Mononuclear cell (primary cell): ENCODE data around the gene SPNS3. TPM values are rescaled to one million over a fixed set of nuclear protein-coding genes. Genes with fewer than 3 reads are reported as not detected.
A peak's percentile ranks its signal among the peaks of the same experiment; 100 is the strongest.

Source experiments
- H3K27me3 ChIP-seq: 2 replicates; pipeline ENCODE4 v1.6.0; 2011; ENCODE audit warnings: low read length, control low read depth; ENCODE audit not compliant: insufficient read depth
- H3K4me1 ChIP-seq: 2 replicates; pipeline ENCODE4 v1.5.1; 2011; ENCODE audit warnings: mild to moderate bottlenecking, low read length, control low read depth; ENCODE audit not compliant: insufficient read depth
- H3K4me3 ChIP-seq: 2 replicates; pipeline ENCODE4 v1.5.1; 2011; ENCODE audit warnings: mild to moderate bottlenecking, low read length, moderate library complexity
- H3K9me3 ChIP-seq: 2 replicates; pipeline ENCODE4 v1.5.1; 2011; ENCODE audit warnings: low read depth, mild to moderate bottlenecking, control low read depth, low read length
- total RNA-seq: library from RNA; depleted of rRNA; stranded (reverse); fragments of >200 nt; gene quantifications from one replicate; pipeline ENCODE4 v1.2.3, GENCODE V29; 2012

Gene SPNS3, protein sequence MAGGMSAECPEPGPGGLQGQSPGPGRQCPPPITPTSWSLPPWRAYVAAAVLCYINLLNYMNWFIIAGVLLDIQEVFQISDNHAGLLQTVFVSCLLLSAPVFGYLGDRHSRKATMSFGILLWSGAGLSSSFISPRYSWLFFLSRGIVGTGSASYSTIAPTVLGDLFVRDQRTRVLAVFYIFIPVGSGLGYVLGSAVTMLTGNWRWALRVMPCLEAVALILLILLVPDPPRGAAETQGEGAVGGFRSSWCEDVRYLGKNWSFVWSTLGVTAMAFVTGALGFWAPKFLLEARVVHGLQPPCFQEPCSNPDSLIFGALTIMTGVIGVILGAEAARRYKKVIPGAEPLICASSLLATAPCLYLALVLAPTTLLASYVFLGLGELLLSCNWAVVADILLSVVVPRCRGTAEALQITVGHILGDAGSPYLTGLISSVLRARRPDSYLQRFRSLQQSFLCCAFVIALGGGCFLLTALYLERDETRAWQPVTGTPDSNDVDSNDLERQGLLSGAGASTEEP
- total RNA-seq = 2.5 TPM

DNA sequence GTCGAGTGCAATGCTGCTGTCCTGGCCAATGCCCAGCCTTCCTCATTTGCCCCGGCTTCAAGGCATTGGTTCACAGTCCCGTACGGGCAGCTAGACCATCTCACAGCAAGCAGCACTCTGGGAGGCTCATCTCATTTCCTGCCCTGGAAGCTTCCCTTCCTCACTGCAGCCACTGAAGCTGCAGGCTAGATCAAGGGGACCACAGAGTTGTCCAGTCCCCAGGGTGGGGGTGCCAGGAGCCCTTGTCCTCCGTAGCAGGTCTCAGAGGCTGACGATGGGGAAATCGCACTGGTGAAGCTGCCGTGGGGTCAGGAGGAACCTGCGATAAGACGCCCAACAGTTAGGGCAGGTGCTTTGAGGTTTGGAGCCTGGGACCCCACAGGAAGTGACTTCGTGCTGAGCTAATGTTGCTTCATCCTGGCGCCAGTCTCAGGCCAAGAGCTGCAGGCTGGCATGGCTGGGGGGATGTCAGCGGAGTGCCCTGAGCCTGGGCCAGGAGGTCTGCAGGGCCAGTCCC, at the start of gene SPNS3:
TSS of gene SPNS3 (plus strand) at position 426 of the 517 bp plus-strand sequence. CDS start at position 454, 28 bp downstream.
- peaks cover 56% of the 10 kb centered on the region for H3K4me1 ChIP-seq
- H3K4me3 ChIP-seq = peak within 1 kb of the TSS; percentile 4
- H3K27me3 ChIP-seq = no peaks in the 10 kb centered on the region
- no peaks in the 10 kb centered on the region for H3K9me3 ChIP-seq

DNA sequence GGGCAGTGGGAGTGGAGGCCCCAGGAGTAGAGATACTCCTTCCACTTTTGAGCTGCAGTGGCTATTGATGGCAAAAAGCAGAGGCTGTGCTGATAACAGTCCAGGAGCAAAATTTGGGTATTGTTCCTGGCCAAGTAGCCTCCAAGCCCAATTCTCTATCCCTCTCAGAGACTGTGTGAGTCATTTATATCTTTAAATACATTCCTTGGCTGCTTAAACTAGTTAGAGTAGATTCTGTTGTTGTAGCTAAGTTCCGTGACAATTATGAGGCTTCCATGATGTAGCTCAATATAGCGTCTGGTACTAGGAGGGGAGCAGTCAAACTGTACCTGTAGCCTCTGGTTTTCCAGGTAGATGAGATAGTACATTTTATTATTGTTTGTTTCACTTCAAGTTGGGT, 47.3 kb upstream of the SPNS3 start:
- H3K4me1 ChIP-seq = no peaks in the 10 kb centered on the region
- no peaks in the 10 kb centered on the region for H3K27me3 ChIP-seq
- no peak overlapping the region for H3K4me3 ChIP-seq
- H3K9me3 ChIP-seq = no peaks in the 10 kb centered on the region

DNA sequence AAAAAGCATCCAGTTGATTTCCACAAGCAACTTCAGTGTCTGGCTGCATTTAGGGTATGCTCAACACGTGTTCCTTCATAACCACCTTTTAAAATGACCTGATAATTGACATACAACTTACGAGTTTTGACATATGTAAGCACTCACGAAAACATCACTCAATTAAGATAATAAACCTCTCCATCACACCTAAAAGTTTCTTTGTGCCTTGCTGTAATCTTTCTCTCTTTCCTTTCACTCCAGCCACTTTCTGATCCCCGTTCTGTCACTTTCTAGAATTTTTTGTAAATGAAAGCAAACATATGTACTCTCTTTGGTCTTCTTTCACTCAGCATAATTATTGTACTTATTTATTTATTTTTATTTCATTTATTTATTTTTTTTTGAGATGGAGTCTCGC, 46.6 kb upstream of the SPNS3 start:
- no peaks in the 10 kb centered on the region for H3K9me3 ChIP-seq
- no peaks in the 10 kb centered on the region for H3K27me3 ChIP-seq
- H3K4me3 ChIP-seq = no peak overlapping the region
- H3K4me1 ChIP-seq = no peaks in the 10 kb centered on the region

DNA sequence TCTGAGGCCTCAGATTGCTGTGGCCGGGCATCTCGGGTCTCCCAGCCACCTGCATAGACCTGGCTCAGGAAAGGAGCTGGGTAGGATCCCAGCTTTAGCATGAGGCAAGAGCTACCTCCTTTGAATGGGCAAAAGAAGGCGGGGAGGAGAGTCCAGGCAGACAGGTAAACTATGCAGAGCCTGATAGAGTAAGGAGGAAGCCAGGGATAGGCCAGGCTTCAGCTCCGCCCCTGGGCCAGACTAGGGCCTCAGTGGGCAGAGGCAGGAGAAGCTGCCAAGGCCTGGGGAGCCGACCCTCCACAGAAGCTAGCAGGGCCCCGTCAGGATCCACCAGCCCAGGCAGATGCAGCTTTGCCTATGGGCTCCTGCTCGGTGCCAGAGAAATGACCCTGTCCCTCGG, 44.7 kb upstream of the SPNS3 start:
- H3K4me3 ChIP-seq = no peak overlapping the region
- no peaks in the 10 kb centered on the region for H3K4me1 ChIP-seq
- no peaks in the 10 kb centered on the region for H3K9me3 ChIP-seq
- H3K27me3 ChIP-seq = no peaks in the 10 kb centered on the region

DNA sequence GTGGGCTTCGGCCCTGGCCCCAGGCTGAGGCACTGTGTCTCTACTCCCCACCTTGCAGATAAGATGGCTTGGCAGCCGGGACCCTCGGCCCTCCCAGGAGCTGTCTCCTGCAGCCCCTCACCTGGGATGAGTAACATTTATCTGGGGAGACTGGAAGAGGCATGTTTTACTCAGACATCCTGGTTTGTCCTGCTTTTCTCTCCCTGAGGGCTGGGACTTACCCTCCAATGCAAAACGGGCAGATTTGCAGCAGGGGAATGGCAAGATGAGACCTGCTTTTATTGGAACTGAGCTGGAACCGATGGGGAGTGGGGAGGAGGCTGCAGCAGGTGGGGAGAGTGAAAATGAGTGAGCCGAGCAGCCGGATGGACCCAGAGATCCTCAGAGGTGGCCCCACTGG, 39.9 kb upstream of the SPNS3 start:
- H3K27me3 ChIP-seq = no peaks in the 10 kb centered on the region
- H3K4me3 ChIP-seq = no peak overlapping the region
- H3K9me3 ChIP-seq = no peaks in the 10 kb centered on the region
- no peaks in the 10 kb centered on the region for H3K4me1 ChIP-seq

DNA sequence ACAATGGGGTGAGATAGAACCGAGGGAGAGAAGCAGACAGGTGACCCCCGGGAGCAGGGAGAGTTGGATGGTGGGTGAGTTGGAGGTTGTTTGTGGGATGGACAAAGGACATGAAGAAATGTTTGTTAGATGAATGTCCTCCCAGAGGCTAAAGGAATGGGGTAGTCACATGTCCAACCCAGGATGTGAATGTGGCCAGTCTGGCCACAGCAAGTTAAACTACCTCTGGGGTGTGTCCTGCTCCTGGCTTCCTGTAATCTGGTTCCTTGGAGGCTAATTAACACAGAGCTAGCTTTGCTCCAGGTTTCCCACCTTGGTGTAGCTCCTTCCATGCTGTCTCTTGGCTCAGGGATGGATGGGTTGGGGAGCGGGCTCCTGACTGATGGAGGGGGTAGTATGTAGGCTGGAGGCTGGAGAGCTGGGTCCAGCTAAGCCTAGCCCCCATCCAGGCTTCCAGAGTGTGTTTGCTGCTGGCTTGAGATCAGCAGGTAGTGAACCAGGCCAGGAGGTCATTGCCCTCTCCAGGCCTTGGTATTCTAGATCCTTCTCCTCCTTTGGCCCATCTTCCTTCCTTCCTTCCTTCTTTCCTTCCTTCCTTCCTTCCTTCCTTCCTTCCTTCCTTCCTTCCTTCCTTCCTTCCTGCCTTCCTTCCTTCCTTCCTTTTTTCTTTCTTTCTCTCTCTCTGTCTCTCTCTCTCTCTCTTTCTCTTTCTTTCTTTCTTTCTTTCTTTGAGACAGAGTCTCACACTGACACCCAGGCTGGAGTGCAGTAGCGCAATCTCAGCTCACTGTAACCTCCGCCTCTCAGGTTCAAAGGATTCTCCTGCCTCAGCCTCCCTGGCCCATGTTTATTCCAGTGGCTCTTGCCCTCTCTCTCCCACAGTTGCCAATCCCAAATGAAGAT, 39.3 kb upstream of the SPNS3 start:
- Histone ChIP-seq H3K27me3 (no peaks in the 10 kb centered on the region), H3K4me1 (no peaks in the 10 kb centered on the region), H3K9me3 (no peaks in the 10 kb centered on the region), H3K4me3 (no peak overlapping the region)

DNA sequence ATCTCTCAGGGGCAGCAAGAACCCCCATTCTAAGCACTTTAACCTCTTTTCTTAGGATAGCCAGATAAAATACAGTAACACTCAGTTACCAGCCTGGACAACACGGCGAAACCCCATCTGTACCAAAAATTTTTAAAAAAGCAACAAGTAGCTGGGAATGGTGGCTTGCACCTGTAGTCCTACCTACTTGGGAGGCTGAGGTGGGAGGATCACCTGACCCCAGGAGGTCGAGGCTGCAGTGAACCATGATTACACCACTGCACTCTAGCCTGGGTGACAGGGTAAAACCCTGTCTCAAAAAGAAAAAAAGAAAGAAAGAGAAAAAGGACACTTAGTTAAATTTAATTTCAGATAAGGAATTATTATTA, 38.6 kb upstream of the SPNS3 start:
- Histone ChIP-seq H3K27me3 (no peaks in the 10 kb centered on the region), H3K4me1 (no peaks in the 10 kb centered on the region), H3K4me3 (no peak overlapping the region), H3K9me3 (no peaks in the 10 kb centered on the region)

DNA sequence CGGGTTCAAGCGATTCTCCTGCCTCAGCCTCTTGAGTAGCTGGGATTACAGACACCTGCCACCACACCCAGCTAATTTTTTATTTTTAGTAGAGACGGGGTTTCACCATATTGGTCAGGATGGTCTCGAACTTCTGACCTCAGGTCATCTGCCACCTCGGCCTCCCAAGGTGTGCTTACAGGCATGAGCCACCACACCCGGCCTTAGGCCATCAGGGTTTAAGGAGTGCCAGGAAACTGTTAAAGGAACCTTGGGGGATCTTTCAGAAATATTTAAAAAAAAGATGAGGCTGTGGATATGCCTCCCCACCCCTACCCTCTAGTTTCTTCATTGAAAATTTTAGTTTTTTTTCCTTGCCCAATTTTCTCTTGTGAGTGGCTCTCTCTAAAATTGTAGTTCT, 35.9 kb upstream of the SPNS3 start:
- Histone ChIP-seq H3K9me3 (no peaks in the 10 kb centered on the region), H3K4me3 (no peak overlapping the region), H3K4me1 (no peaks in the 10 kb centered on the region), H3K27me3 (no peaks in the 10 kb centered on the region)

DNA sequence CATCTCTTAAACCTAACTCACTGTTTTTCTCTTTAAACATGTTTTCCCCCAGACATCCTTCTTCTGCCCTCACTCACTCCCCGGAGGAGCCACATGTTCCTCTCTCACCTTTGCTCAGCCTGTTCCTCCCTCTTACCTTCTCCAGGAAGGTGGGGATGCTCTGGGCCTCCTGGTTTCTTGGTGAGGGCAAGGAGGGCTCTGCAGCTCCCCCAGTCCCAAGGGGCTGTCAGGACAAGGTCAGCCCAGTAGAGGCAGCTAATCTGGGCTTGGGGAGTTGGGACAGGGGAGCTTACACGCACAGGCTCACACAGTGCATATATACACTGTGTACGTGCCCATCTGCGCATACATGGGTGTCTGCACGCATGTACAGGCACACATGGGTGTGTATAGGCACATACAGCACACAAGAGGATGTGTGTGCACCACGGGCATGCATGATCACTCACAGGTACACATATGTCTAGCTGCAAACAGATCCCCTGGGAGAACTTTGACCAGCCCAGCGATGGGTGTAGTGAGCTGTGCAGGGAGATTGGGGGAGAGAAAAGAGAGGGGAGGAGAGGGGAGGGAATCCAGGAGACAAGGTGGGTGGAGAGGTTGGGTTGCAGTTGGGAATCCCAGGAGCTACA, 28.6 kb upstream of the SPNS3 start:
- no peaks in the 10 kb centered on the region for H3K9me3 ChIP-seq
- no peak overlapping the region for H3K4me3 ChIP-seq
- H3K4me1 ChIP-seq = no peaks in the 10 kb centered on the region
- no peaks in the 10 kb centered on the region for H3K27me3 ChIP-seq

DNA sequence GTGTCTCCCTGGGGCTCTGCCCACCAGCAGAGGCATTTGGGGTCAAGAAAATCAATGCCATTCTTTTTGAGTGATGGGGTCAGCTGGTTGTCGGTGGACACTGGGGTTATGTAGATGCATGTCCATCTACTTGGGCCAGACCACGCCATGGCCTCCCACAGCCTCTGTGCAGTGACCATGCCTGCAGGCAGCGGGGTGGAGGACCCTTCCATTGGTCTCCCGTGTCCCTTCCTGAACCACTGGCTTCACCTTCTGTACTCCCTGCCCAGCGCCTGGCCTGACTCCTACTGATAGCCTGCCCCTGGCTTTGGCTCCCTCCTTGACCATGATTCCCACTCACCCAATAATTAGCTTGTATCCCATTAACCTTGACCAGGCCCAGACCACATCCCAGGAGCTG, 28.0 kb upstream of the SPNS3 start:
- Histone ChIP-seq H3K27me3 (no peaks in the 10 kb centered on the region), H3K9me3 (no peaks in the 10 kb centered on the region), H3K4me3 (no peak overlapping the region), H3K4me1 (no peaks in the 10 kb centered on the region)

DNA sequence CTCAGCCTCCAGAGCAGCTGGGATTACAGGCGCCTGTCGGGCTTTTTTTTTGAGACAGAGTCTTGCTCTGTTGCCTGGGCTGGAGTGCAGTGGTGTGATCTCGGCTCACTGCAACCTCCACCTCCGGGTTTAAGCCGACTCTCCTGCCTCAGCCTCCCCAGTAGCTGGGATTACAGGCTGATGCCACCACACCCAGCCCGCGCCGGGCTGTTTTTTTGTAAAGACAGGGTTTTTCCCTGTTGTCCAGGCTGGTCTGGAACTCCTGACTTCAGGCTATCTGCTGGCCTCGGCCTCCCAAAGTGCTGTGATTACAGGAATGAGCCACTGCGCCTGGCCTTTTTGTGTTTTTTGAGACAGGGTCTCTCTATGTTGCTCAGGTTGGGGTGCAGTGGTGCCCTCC, 27.4 kb upstream of the SPNS3 start:
- no peak overlapping the region for H3K4me3 ChIP-seq
- H3K27me3 ChIP-seq = no peaks in the 10 kb centered on the region
- no peaks in the 10 kb centered on the region for H3K9me3 ChIP-seq
- no peaks in the 10 kb centered on the region for H3K4me1 ChIP-seq

DNA sequence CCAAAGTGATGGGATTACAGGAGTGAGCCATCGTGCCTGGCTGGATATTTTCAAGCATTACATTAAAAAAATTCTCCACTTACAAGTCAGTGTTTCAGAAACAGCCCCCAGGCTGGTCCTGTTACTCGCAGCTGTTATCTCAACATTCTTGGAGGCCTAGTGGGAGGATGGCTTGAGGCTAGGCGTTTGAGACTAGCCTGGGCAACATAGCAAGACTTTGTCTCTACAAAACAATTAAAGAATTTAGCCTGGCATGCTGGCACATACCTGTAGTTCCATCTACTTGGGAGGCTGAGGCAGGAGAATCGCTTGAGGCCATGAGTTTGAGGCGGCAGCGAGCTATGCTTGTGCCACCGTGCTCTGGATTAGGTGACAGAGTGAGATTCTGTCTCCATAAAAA, 26.5 kb upstream of the SPNS3 start:
- Histone ChIP-seq H3K27me3 (no peaks in the 10 kb centered on the region), H3K4me1 (no peaks in the 10 kb centered on the region), H3K9me3 (no peaks in the 10 kb centered on the region), H3K4me3 (no peak overlapping the region)

DNA sequence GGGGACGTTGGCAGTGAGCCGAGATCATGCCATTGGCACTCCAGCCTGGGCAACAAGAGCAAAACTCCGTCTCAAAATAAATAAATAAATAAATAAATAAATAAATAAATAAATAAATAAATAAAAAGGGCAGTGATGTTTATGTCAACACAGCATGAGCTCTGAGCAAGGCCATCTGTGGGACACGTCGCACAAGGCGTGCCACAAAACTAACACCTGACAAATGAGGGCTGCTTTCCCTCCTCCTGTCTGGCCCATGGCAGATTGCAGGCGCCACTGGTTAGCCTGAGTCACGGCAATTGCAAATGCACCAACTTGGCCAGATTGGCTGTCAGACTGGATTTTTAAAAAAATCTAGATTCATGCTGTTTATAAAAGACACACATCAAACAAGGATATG, 25.9 kb upstream of the SPNS3 start:
- Histone ChIP-seq H3K27me3 (no peaks in the 10 kb centered on the region), H3K4me1 (peaks cover under 1% of the 10 kb centered on the region), H3K9me3 (no peaks in the 10 kb centered on the region), H3K4me3 (no peak overlapping the region)

DNA sequence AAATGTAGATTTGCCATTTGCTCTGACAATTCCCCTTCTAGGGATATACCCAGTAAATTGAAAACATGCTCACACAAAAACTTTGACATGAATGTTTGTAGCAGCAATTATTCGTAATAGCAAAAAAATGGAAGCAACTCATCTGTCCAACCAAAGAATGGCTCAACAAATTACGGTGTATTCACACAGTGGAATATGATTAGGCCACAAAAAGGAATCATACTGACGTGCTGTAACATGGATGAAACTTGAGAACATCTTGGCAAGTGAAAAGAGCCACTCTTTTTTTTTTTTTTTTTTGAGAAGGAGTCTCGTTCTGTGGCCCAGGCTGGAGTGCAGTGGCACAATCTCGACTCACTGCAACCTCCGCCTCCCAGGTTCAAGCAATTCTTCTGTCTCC, 24.1 kb upstream of the SPNS3 start:
- no peaks in the 10 kb centered on the region for H3K9me3 ChIP-seq
- H3K4me3 ChIP-seq = no peak overlapping the region
- peaks cover 6% of the 10 kb centered on the region for H3K4me1 ChIP-seq
- no peaks in the 10 kb centered on the region for H3K27me3 ChIP-seq

DNA sequence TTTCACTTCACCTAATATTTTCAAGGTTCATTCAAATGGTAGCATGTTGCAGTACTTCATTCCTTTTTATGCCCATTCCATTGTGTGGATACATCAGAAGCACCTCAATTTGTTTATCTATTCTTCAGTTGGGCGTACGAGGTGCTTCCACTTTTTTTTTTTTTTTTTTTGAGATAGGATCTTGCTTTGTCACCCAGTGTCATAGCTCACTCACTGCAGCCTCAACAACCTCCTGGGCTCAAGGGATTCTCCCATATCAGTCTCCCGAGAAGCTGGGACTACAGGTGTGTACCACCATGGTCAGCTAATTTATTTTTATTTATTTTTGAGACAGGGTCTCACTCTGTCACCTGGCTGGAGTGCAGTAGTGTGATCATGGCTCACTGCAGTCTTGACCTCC, 22.5 kb upstream of the SPNS3 start:
- Histone ChIP-seq H3K9me3 (no peaks in the 10 kb centered on the region), H3K4me3 (no peak overlapping the region), H3K4me1 (peaks cover 6% of the 10 kb centered on the region), H3K27me3 (no peaks in the 10 kb centered on the region)
